ENCODE measurements around the gene ZBTB25. TPM values are rescaled to one million over a fixed set of nuclear protein-coding genes. Genes with fewer than 3 reads are reported as not detected.
A peak's percentile ranks its signal among the peaks of the same experiment; 100 is the strongest.

Gene ZBTB25
- total RNA-seq, 2 donors from 2014 or later = 7.9 to 10.6 TPM

GRCh38 chr14:64491637-64492036, 12.0 kb downstream of the ZBTB25 start:
- intact Hi-C loops (cut with DNase I) = no loop called here
- Histone ChIP-seq H3K4me3 (no peak overlapping the region), H3K27ac (no peak overlapping the region), H3K9me3 (no peaks in the 10 kb centered on the region), H3K4me1 (no peaks in the 10 kb centered on the region), H3K36me3 (replicated peaks in 1 of 2; ENCODE audit: insufficient read depth in 1 of 2, low read depth in 2 of 2) (peaks cover 0 to 9% of the 10 kb centered on the region in 2 donors), H3K27me3 (no peaks in the 10 kb centered on the region)
- ATAC-seq (no peak), DNase-seq (no peak)
- TF ChIP-seq CTCF (IDR thresholded peaks at IDR 0.05) (no peak), POLR2A (IDR thresholded peaks at IDR 0.05) (no peak)
- WGBS, 2 donors = 63 to 82% methylated on average over 2 of the region's 2 CpGs

GRCh38 chr14:64488590-64489099, 15.0 kb downstream of the ZBTB25 start:
- Histone ChIP-seq H3K27me3 (no peaks in the 10 kb centered on the region), H3K36me3 (replicated peaks in 1 of 2; ENCODE audit: insufficient read depth in 1 of 2, low read depth in 2 of 2) (peaks cover 0 to 9% of the 10 kb centered on the region in 2 donors), H3K27ac (no peak overlapping the region), H3K9me3 (no peaks in the 10 kb centered on the region), H3K4me1 (no peaks in the 10 kb centered on the region), H3K4me3 (no peak overlapping the region)
- WGBS, 2 donors = 88 to 94% methylated on average over 5 of the region's 5 CpGs
- ATAC-seq = no peak
- intact Hi-C loops (cut with DNase I) = no loop called here
- DNase-seq = no peak
- TF ChIP-seq POLR2A (IDR thresholded peaks at IDR 0.05) = no peak
- TF ChIP-seq CTCF (IDR thresholded peaks at IDR 0.05) = no peak

GRCh38 chr14:64478634-64479250, 24.9 kb downstream of the ZBTB25 start:
- no peak overlapping the region for H3K27ac ChIP-seq
- no peaks in the 10 kb centered on the region for H3K9me3 ChIP-seq
- no peaks in the 10 kb centered on the region for H3K4me1 ChIP-seq
- no peaks in the 10 kb centered on the region for H3K27me3 ChIP-seq
- no peaks in the 10 kb centered on the region for H3K36me3 ChIP-seq (replicated peaks in 1 of 2; ENCODE audit: insufficient read depth in 1 of 2, low read depth in 2 of 2)
- intact Hi-C loops (cut with DNase I) = no loop called here
- no peak for TF ChIP-seq POLR2A (IDR thresholded peaks at IDR 0.05)
- TF ChIP-seq CTCF (IDR thresholded peaks at IDR 0.05) = peak; percentile 6 to 51 (median 35)
- H3K4me3 ChIP-seq = no peak overlapping the region
- no peak for DNase-seq
- no peak for ATAC-seq

DNA sequence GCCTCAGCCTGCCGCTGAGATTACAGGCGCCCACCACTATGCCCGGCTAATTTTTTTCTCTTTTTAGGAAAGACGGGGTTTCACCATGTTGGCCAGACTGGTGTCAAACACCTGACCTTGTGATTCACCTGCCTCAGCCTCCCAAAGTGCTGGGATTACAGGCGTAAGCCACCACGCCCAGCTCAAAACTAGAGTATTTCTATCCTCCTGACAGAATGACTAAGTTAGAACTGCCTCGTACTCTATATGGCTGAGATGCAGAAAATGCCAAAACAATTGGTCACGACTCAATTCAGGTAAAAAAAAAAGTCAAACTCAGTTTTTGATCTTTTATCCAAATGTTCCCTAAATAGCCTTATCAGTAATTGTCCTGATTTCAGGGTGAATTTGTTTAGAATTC, 27.2 kb downstream of the ZBTB25 start:
- H3K27ac ChIP-seq = no peak overlapping the region
- TF ChIP-seq POLR2A (IDR thresholded peaks at IDR 0.05) (no peak), CTCF (IDR thresholded peaks at IDR 0.05) (no peak)
- no peaks in the 10 kb centered on the region for H3K9me3 ChIP-seq
- H3K36me3 ChIP-seq (replicated peaks in 1 of 2; ENCODE audit: insufficient read depth in 1 of 2, low read depth in 2 of 2) = no peaks in the 10 kb centered on the region
- WGBS, 2 donors = 86 to 92% methylated on average over 8 of the region's 8 CpGs
- no peaks in the 10 kb centered on the region for H3K4me1 ChIP-seq
- ATAC-seq = no peak
- H3K4me3 ChIP-seq = no peak overlapping the region
- intact Hi-C loops (cut with DNase I) = no loop called here
- no peaks in the 10 kb centered on the region for H3K27me3 ChIP-seq
- no peak for DNase-seq
